Testis (tissue), 2 donors: ENCODE measurements around the gene NEMP2.

Experiments
- POLR2A ChIP-seq: fragments of 450-650 bp; IDR thresholded peaks from one replicate; pipeline ENCODE4 v1.6.1; 2017; ENCODE audit warnings: antibody characterized with exemption, mild to moderate bottlenecking, moderate library complexity
- TF ChIP-seq, protein P1 (sequence below), 3 experiments: fragments of 450-650 bp in 2 of 3; fragments of 200-600 bp in 1 of 3; sonication (generic) in 1 of 3; IDR thresholded peaks; one replicate each; pipeline ENCODE4 v1.5.1; 2016 to 2019; ENCODE audit warnings: antibody characterized with exemption in 3 of 3, mild to moderate bottlenecking in 2 of 3, moderate library complexity in 1 of 3

DNA sequence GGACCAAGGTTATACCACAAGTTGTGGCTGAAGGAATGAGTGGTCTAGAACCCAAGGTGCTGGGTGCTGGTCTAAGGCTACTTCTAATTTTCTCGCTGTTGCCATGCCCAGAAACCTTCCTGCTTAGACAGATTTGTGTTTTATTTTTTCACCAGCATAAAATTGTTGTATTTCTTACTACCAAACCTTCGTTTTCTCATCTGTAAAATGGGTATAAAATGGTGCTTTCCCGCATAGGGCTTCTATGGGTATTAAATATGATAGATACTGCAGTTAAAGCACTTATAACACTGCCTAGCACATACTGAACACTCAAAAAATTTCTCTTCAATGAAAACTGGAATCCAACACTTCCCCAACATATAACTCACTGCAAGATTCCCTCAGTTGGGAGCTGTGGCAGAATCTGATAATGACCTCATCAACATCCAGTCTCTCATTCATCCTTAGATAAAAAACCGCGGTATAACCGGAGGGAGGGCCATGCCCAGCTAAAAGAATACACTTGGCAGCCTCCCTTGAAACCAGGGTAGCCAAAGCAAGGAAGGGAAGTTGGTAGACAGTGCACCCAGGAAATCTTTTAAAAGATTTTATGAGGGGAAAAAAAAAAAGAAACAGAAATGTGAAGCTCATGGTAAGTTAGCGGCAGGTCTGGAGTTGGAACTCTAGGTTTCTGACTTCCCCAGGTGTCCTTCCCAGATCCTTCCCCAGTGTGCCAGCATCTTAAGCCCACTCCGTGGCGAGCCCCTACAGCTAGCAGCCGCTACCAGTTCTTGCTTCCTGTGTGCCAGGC lies 1.2 kb downstream of the NEMP2 start:
- TF ChIP-seq, protein P1, sequence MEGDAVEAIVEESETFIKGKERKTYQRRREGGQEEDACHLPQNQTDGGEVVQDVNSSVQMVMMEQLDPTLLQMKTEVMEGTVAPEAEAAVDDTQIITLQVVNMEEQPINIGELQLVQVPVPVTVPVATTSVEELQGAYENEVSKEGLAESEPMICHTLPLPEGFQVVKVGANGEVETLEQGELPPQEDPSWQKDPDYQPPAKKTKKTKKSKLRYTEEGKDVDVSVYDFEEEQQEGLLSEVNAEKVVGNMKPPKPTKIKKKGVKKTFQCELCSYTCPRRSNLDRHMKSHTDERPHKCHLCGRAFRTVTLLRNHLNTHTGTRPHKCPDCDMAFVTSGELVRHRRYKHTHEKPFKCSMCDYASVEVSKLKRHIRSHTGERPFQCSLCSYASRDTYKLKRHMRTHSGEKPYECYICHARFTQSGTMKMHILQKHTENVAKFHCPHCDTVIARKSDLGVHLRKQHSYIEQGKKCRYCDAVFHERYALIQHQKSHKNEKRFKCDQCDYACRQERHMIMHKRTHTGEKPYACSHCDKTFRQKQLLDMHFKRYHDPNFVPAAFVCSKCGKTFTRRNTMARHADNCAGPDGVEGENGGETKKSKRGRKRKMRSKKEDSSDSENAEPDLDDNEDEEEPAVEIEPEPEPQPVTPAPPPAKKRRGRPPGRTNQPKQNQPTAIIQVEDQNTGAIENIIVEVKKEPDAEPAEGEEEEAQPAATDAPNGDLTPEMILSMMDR (IDR thresholded peaks at IDR 0.05), result no peak
- no peak for TF ChIP-seq POLR2A
